ENCODE data around the gene PI4KA.

DNA sequence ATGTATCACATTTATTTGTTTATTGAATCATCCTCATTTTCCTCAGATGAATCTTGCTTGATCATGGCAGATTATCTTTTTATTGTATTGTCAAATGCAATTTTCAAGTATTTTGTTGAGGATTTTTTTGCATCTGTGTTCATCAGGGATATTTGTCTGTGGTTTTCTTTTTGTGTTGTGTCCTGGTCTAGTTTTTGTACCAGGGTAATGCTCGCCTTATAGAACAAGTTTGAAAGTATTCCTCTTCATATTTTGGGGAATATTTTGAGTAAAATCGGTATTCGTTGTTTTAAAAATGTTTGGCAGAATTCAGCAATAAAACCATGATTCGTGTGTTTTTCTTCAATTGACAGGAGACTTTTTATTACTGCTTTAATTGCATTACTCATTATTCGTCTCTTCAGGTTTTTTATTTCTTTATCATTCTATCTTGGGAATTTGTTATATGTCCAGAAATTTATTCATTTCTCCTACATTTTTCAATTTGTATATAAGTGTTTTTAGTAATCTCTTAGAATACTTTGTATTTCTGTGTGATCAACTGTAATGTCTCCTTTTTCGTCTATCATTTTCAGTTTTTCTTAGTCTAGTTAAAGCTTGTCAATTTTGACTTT, 198.1 kb downstream of the PI4KA start:
- TF ChIP-seq POLR2A (IDR thresholded peaks at IDR 0.05; ENCODE audit: low read length) (no peak), GATA1 (IDR thresholded peaks at IDR 0.05; ENCODE audit: low read depth, low read length) (no peak)
